Coronary artery (tissue), 2 donors: Measurements from ENCODE around the gene ZMYND15.

Source experiments
- DNase-seq: peaks from one replicate; pipeline ENCODE4 v3.0.0-alpha.2; 2017; ENCODE audit warnings: low spot score
- H3K27ac ChIP-seq, 2 donors: fragments of 200-600 bp; sonication (generic); one replicate each; pipeline ENCODE4 v1.5.1; 2016 to 2019
- H3K4me3 ChIP-seq: fragments of 200-600 bp; sonication (generic); 2 replicates; pipeline ENCODE4 v1.5.1; 2016; ENCODE audit warnings: mild to moderate bottlenecking, moderate library complexity
- TF ChIP-seq, protein P1 (sequence below): fragments of 200-600 bp; sonication (generic); IDR thresholded peaks from one replicate; pipeline ENCODE4 v1.5.1; 2019; ENCODE audit warnings: antibody characterized with exemption

The ZMYND15 gene

DNA sequence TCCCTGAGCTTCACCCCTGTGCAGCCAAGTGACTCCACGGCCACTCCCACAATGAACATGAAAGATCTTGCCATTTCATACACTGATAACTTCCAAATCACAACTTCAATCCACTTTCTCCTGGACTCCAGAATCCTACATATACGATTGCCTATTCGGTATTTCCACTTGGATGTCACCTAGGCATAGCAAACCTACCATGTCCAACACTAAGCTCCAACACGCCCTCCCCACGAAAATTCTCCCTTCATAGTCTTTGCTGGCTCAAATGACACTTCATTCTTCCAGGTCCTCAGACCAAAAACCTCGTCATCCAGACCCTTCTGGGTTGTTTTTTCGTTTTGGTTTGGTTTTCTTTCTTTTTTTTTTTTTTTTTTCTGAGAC is 51.1 kb downstream of the ZMYND15 start:
- Histone ChIP-seq H3K27ac (peak overlapping the region; percentile 90 to 96), H3K4me3 (peak overlapping the region; percentile 83)
- DNase-seq, result no peak
- TF ChIP-seq, protein P1, sequence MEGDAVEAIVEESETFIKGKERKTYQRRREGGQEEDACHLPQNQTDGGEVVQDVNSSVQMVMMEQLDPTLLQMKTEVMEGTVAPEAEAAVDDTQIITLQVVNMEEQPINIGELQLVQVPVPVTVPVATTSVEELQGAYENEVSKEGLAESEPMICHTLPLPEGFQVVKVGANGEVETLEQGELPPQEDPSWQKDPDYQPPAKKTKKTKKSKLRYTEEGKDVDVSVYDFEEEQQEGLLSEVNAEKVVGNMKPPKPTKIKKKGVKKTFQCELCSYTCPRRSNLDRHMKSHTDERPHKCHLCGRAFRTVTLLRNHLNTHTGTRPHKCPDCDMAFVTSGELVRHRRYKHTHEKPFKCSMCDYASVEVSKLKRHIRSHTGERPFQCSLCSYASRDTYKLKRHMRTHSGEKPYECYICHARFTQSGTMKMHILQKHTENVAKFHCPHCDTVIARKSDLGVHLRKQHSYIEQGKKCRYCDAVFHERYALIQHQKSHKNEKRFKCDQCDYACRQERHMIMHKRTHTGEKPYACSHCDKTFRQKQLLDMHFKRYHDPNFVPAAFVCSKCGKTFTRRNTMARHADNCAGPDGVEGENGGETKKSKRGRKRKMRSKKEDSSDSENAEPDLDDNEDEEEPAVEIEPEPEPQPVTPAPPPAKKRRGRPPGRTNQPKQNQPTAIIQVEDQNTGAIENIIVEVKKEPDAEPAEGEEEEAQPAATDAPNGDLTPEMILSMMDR, result no peak

DNA sequence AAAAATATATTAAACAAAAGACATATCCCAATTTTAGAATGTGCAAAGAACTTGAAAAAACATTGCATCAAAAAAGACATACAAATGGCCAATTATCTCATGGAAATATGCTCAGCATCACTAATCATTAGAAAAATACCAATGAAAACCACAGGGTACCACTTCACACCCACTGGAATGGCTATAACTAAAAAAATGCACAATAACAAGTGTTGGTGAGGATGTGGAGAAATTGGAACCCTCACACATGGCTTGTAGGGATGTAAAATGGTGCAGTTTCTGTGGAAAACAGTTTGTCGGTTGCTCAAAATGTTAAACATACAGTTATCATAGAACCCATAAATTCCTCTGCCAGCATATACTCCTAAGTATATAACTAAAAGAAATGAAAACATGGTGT is 55.5 kb downstream of the ZMYND15 start:
- TF ChIP-seq, protein P1, result no peak
- no peak overlapping the region for H3K4me3 ChIP-seq
- H3K27ac ChIP-seq, result peak overlapping the region in 1 of 2 donors; percentile 66
- DNase-seq, result no peak
